GM23248 (cell line): Measurements from ENCODE around the gene ANKAR. TPM values are rescaled to one million over a fixed set of nuclear protein-coding genes. Genes with fewer than 3 reads are reported as not detected.
A peak's percentile ranks its signal among the peaks of the same experiment; 100 is the strongest.
"Not testable (repeated sequence)": the region's sequence is repeated elsewhere in the genome, so short reads cannot be mapped to it uniquely, and the experiment has no call there.

Experiments used
- DNase-seq: peaks from one replicate; pipeline ENCODE4 v3.0.0-alpha.2; 2015
- H2AFZ ChIP-seq: fragments of 200-600 bp; sonication (generic); 2 replicates; pipeline ENCODE4 v1.6.1; 2016; ENCODE audit warnings: antibody characterized with exemption
- H3F3A ChIP-seq: fragments of 200-600 bp; sonication (generic); 2 replicates; pipeline ENCODE4 v1.6.1; 2016; ENCODE audit warnings: mild to moderate bottlenecking, antibody characterized with exemption, mixed run types; ENCODE audit not compliant: insufficient read depth
- H3K27ac ChIP-seq: fragments of 200-600 bp; sonication (generic); 2 replicates; pipeline ENCODE4 v1.5.1; 2016; ENCODE audit warnings: mild to moderate bottlenecking
- H3K27me3 ChIP-seq: fragments of 200-600 bp; sonication (generic); replicated peaks from 2 replicates; pipeline ENCODE4 v1.6.1; 2016; ENCODE audit warnings: mild to moderate bottlenecking; ENCODE audit not compliant: insufficient read depth
- H3K36me3 ChIP-seq: fragments of 200-600 bp; sonication (generic); 2 replicates; pipeline ENCODE4 v1.6.1; 2016; ENCODE audit warnings: low read depth, mild to moderate bottlenecking
- H3K4me1 ChIP-seq: fragments of 200-600 bp; sonication (generic); 2 replicates; pipeline ENCODE4 v1.6.1; 2016; ENCODE audit warnings: mild to moderate bottlenecking; ENCODE audit not compliant: insufficient read depth
- H3K4me2 ChIP-seq: fragments of 200-600 bp; sonication (generic); one replicate; pipeline ENCODE4 v1.6.1; 2016; ENCODE audit warnings: mild to moderate bottlenecking; ENCODE audit not compliant: unreplicated experiment
- H3K4me3 ChIP-seq: fragments of 200-600 bp; sonication (generic); 2 replicates; pipeline ENCODE4 v1.5.1; 2016; ENCODE audit warnings: mild to moderate bottlenecking
- H3K79me2 ChIP-seq: fragments of 200-600 bp; sonication (generic); 2 replicates; pipeline ENCODE4 v1.6.1; 2016; ENCODE audit warnings: mild to moderate bottlenecking; ENCODE audit not compliant: insufficient read depth
- H3K9ac ChIP-seq: fragments of 200-600 bp; sonication (generic); 2 replicates; pipeline ENCODE4 v1.6.1; 2016; ENCODE audit warnings: mild to moderate bottlenecking
- H3K9me2 ChIP-seq: fragments of 200-600 bp; sonication (generic); 2 replicates; pipeline ENCODE4 v1.6.1; 2016; ENCODE audit warnings: mixed run types, mild to moderate bottlenecking, moderate library complexity; ENCODE audit not compliant: insufficient read depth
- H3K9me3 ChIP-seq: fragments of 200-600 bp; sonication (generic); one replicate; pipeline ENCODE4 v1.6.1; 2017; ENCODE audit warnings: low read depth
- H4K20me1 ChIP-seq: fragments of 200-600 bp; sonication (generic); 2 replicates; pipeline ENCODE4 v1.6.0; 2016; ENCODE audit not compliant: insufficient read depth
- EZH2 ChIP-seq: fragments of 200-600 bp; sonication (generic); IDR thresholded peaks from 2 replicates; pipeline ENCODE4 v1.6.1; 2018; ENCODE audit warnings: antibody characterized with exemption, mild to moderate bottlenecking; ENCODE audit not compliant: insufficient read depth, poor library complexity, severe bottlenecking
- EZH2phosphoT487 ChIP-seq: fragments of 200-600 bp; sonication (generic); IDR thresholded peaks from 2 replicates; pipeline ENCODE4 v1.6.1; 2018; ENCODE audit warnings: antibody characterized with exemption, moderate library complexity, mild to moderate bottlenecking, low read depth; ENCODE audit not compliant: insufficient read depth
- WGBS, 2 experiments: methylation state at CpG; one replicate each; pipeline ENCODE4 v1.1.6; 2015 to 2017; ENCODE audit warnings: low lambda C conversion rate in 2 of 2, low coverage in 1 of 2; ENCODE audit errors: missing lambda C conversion rate in 2 of 2; 5-methylcytosine and 5-hydroxymethylcytosine counted together
- in situ Hi-C: fragments of 300-500 bp; cut with MboI; formaldehyde crosslinking; loops from 2 replicates; pipeline ENCODE4 v1.15.0; 2020
- polyA plus RNA-seq: library from polyadenylated mRNA; unstranded; fragments of >200 nt; fragmentation: Nextera tagmentation; extraction: Ambion mirVana; gene quantifications from 2 replicates; pipeline ENCODE4 v1.2.1, GENCODE V29; 2016
- total RNA-seq: library from RNA; depleted of rRNA; stranded (reverse); fragments of >200 nt; shearing (Covaris generic); gene quantifications from 2 replicates; pipeline ENCODE4 v1.2.3, GENCODE V29; 2014

ANKAR gene
- total and polyA plus RNA-seq, 2 experiments from 2014 or later, result 3.1 to 3.4 TPM

DNA sequence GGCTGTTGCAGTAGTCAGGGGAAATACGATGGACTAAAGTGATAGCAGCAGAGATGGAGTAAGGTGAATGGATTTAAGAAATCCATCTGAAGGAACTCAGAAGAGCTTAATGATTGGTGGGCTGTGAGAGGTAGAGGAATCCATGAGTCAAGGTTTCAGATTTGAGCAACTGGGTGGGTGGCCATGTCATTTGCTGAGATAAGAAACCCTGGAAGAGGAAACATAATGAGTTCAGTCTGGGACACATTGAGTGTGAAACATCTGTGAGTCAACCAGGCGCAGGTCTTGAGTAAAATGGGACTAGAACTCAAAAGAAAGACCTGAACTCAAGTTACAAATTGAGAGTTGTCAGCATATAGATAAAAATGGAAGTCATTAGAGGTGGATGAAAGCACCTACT, 32.9 kb upstream of the ANKAR start:
- no peaks in the 10 kb centered on the region for H3F3A ChIP-seq
- H3K27ac ChIP-seq, result no peak overlapping the region
- DNase-seq, result peak; percentile 56
- no peak overlapping the region for H3K9ac ChIP-seq
- H3K36me3 ChIP-seq, result no peaks in the 10 kb centered on the region
- no peaks in the 10 kb centered on the region for H4K20me1 ChIP-seq
- H3K4me2 ChIP-seq, result no peak overlapping the region
- H3K27me3 ChIP-seq, result no peaks in the 10 kb centered on the region
- no peaks in the 10 kb centered on the region for H3K4me1 ChIP-seq
- no peaks in the 10 kb centered on the region for H3K9me2 ChIP-seq
- no peaks in the 10 kb centered on the region for H3K9me3 ChIP-seq
- TF ChIP-seq EZH2 (no peak), EZH2phosphoT487 (no peak)
- H3K4me3 ChIP-seq, result no peak overlapping the region
- no peak overlapping the region for H2AFZ ChIP-seq
- H3K79me2 ChIP-seq, result no peaks in the 10 kb centered on the region
- WGBS, 2 experiments, result 45 to 47% methylated on average over 2 of the region's 2 CpGs
- in situ Hi-C loops, result no loop called here

DNA sequence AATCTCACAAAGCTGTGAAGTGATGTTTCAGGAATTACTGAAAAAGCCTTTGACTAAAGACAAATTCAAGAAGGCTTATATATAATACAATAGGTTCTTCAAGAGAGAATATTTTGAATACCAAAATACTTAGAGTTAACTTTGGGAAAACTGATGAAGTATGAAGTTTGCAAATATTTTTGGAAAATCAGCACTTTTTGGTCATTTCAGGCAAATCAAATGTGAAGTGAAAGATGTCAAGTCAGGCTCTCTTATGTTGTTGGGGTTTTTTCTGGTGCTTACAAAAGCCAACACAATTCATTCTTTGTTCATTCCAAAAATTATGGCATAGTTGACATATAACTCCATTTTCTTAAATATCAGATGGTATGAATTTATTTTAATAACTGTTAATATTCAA, 27.9 kb upstream of the ANKAR start:
- H3F3A ChIP-seq, result peaks cover 16% of the 10 kb centered on the region
- in situ Hi-C loops, result no loop called here

DNA sequence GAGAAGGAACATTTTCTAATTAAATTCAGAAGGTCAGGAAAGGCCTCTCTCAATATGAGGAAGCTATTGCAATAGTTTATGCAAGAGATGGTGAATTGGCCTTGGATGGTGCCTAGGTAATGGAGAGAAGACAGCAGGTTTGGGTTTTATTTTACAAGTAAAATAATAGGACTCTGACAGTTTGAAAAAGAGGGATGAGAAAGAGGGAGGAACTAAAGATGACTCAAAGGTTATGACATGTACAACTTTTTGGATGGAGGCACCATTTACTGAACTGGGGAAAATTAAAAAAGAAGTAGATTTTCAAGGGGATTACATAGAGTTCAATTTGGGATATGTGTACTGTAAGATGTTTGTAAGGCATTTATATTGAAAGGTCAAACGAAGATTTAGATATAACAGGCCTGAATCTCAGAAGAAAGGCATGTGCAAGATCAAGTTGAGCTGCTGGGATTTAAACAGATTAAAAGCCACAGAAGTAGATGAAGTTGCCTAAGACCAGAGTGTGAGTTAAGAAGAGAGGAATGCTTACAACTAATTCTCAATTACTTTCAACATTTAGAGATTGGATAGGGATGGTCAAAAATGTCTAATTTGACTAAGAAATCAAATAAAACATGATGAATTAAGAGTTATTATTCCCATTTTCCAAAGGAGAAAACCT, 25.5 kb upstream of the ANKAR start:
- peaks cover 16% of the 10 kb centered on the region for H3F3A ChIP-seq
- peak; percentile 58 for DNase-seq
- no peaks in the 10 kb centered on the region for H3K79me2 ChIP-seq
- H3K9ac ChIP-seq, result no peak overlapping the region
- no peak overlapping the region for H3K4me2 ChIP-seq
- TF ChIP-seq EZH2phosphoT487 (no peak), EZH2 (no peak)
- in situ Hi-C loops, result no loop called here
- H3K27ac ChIP-seq, result peak overlapping the region; percentile 22; the same call in 1 of the 2 replicates
- H3K9me3 ChIP-seq, result no peaks in the 10 kb centered on the region
- H3K9me2 ChIP-seq, result no peaks in the 10 kb centered on the region
- no peaks in the 10 kb centered on the region for H3K36me3 ChIP-seq
- no peak overlapping the region for H3K4me3 ChIP-seq
- H3K4me1 ChIP-seq, result peaks cover 13% of the 10 kb centered on the region
- H2AFZ ChIP-seq, result no peak overlapping the region
- WGBS, 2 experiments, result 52 to 58% methylated on average over 1 of the region's 1 CpG
- no peaks in the 10 kb centered on the region for H3K27me3 ChIP-seq
- H4K20me1 ChIP-seq, result no peaks in the 10 kb centered on the region

More for the DNA sequence above, 27.9 kb upstream of the ANKAR start:
- Histone ChIP-seq H2AFZ (no peak overlapping the region), H3K9me3 (no peaks in the 10 kb centered on the region), H4K20me1 (no peaks in the 10 kb centered on the region), H3K9ac (no peak overlapping the region), H3K9me2 (no peaks in the 10 kb centered on the region), H3K4me1 (peaks cover 13% of the 10 kb centered on the region), H3K27me3 (no peaks in the 10 kb centered on the region), H3K4me3 (no peak overlapping the region), H3K36me3 (no peaks in the 10 kb centered on the region), H3K27ac (no peak overlapping the region), H3K79me2 (no peaks in the 10 kb centered on the region), H3K4me2 (no peak overlapping the region)
- TF ChIP-seq EZH2phosphoT487 (no peak), EZH2 (no peak)
- no peak for DNase-seq

DNA sequence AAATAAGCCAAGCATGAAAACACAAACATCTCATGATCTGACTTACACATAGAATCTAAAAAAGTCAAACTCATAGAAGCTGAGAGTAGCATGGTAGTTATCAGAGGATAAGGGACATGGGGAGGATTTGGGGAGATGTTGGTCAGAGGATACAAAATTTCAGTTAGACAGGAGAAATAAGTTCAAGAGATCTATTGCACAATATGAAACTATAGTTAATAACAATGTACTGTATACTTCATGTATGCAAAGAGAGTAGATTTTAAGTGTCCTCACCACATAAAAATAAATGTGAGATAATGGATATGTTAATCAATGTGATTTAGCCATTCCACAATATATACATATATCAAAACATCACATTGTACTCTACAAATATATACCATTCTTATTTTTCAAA, 23.2 kb upstream of the ANKAR start:
- peaks cover 16% of the 10 kb centered on the region for H3F3A ChIP-seq
- H3K27me3 ChIP-seq, result no peaks in the 10 kb centered on the region
- no peak overlapping the region for H3K4me2 ChIP-seq
- in situ Hi-C loops, result no loop called here
- no peak overlapping the region for H3K4me3 ChIP-seq
- no peaks in the 10 kb centered on the region for H3K36me3 ChIP-seq
- DNase-seq, result no peak
- H3K9me3 ChIP-seq, result no peaks in the 10 kb centered on the region
- no peaks in the 10 kb centered on the region for H3K9me2 ChIP-seq
- no peak overlapping the region for H3K9ac ChIP-seq
- peaks cover 13% of the 10 kb centered on the region for H3K4me1 ChIP-seq
- no peak for TF ChIP-seq EZH2phosphoT487
- TF ChIP-seq EZH2, result no peak
- no peaks in the 10 kb centered on the region for H3K79me2 ChIP-seq
- no peak overlapping the region for H2AFZ ChIP-seq
- H4K20me1 ChIP-seq, result no peaks in the 10 kb centered on the region
- H3K27ac ChIP-seq, result no peak overlapping the region

DNA sequence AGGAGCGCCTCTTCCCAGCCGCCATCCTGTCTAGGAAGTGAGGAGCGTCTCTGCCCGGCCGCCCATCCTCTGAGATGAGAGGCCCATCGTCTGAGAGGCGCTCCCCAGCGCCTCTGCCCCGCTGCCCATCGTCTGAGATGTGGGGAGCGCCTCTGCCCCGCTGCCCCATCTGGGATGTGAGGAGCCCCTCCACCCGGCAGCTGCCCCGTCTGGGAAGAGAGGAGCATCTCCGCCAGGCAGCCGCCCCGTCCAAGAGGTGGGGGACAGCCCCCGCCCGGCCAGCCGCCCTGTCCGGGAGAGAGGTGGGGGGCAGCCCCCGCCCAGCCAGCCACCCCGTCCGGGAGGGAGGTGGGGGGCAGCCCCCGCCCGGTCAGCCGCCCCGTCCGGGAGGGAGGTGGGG, 21.0 kb upstream of the ANKAR start:
- H3K9me2 ChIP-seq, DNase-seq, H4K20me1 ChIP-seq, H3K27me3 ChIP-seq, H3K79me2 ChIP-seq, H2AFZ ChIP-seq, H3K36me3 ChIP-seq, H3K27ac ChIP-seq, in situ Hi-C loops, H3K9ac ChIP-seq, H3K9me3 ChIP-seq, H3K4me2 ChIP-seq, H3K4me3 ChIP-seq: not testable (repeated sequence)
- peaks cover 13% of the 10 kb centered on the region for H3K4me1 ChIP-seq
- H3F3A ChIP-seq, result peaks cover 15% of the 10 kb centered on the region
- WGBS, 2 experiments, result 93 to 100% methylated on average over 2 to 21 of the region's 29 CpGs
